HG03066 (cell line): ENCODE results near the gene GAB2.
"Not testable (repeated sequence)": the region's sequence is repeated elsewhere in the genome, so short reads cannot be mapped to it uniquely, and the experiment has no call there.

Source experiments
- ATAC-seq: cut with Tn5 transposase; IDR thresholded peaks from one replicate; pipeline ENCODE4 v1.9.1; 2021; ENCODE audit warnings: low read depth; ENCODE audit not compliant: unreplicated experiment

Gene GAB2

GRCh38 chr11:78259777-78260487 is 157.7 kb downstream of the GAB2 start:
- ATAC-seq: no peak

GRCh38 chr11:78257654-78258053 is 160.0 kb downstream of the GAB2 start:
- ATAC-seq: no peak

DNA sequence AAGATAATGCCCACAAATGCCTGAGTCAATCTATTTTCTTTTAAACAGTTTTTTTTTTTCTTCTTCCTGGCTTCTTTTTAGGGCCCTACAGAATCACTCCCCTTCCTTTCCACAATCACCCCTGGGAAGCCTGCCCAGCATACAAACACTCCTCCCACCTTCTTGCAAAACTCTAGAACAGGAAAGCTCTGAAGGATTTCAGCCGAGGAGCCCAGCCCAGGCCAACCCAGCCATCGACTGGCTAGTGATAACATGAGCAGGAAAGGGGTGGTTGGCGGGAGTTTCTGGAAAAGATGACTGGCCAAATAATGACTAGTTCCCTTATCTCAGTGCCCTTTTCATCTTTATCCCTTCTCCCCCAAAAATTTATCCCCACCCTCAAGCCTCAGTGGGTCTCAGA is 160.7 kb downstream of the GAB2 start:
- no peak for ATAC-seq

DNA sequence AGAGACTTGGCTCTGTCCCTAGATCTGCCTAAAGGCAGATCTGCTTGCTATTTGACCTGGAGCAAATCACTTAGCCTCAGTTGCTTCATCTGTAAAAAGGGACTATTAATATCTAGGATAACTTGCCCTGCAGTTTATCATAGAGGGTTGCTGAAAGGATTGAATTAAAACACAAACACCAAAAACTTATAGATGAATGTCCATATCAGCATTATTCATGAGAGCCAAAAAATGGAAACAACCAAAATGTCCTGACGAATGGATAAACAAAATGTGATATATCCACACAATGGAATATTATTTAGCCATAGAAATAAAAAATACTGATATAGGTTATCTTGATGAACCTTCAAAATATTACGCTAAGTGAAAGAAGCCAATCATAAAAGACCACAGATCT is 161.7 kb downstream of the GAB2 start:
- no peak for ATAC-seq

- no peak for ATAC-seq
Observed at GRCh38 chr11:78254268-78254667, 163.4 kb downstream of the GAB2 start.

DNA sequence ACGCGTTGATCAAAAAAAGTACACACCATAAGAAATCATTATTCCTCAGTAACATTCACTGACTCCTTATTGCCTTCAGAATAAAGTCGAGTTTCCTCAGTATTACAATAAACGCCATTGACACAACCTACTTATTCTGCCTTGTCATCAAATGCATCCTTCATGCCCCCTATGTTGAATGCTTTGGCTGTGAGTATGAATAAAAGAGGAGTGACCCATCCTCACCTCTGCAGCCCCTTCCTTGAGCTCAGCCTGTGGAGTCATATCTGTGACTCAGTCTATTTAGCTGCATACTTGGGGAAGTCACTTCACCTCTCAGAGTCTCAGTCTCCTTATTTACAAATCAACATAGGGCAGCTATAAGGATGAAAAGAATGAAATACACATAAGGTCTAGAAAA is 163.8 kb downstream of the GAB2 start:
- no peak for ATAC-seq

DNA sequence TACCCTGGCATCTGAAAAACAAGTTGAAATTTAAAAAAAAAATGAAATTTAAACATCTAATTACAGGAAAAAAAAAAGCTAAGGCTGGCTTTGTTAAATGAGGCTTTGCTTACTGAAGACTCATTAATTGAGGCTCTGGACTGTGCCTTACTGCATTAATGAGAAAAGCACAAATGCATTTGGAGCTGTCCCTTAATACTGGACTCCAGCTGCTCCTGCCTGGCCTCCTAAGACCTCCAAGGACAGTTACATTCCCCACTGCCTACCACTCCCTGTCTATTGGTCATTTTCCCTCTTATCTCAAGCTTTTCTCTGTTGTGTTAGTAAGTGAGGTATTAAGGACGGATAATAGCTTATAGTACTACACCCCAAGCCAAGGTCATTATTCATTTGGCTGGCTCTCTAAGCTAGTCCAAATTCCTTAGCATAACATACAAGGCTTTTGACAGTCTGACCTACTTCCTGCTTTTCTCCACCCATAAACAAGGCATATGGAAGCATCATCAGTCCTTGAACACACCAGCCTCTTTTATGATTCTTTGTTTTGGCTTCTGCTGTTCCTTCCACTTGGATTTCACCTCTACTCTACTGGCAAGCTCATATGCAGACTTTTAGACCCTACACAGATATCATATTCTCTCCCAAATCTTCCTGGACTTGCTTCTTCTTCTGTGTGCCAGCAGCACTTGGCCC is 166.4 kb downstream of the GAB2 start:
- no peak for ATAC-seq

- no peak for ATAC-seq
Observed at GRCh38 chr11:78250099-78250498, 167.5 kb downstream of the GAB2 start.

DNA sequence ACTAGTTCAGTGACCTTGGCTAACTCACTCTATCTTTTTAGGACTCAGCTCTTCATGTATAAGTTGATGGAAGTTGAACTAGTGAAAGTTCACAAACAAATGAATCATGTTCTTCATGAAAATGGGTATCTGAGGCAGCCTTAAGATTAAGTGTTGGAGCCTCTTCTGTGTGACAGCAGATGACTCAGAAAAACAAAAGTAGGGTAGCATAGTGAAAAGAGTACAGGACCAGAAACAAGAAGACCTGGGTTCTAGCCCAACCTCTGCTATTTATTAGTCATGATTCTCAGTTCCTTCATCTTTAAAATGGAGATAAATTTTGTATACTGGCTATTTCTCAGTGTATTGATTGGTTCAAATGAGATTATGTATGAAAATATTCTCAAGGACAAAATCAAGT is 168.7 kb downstream of the GAB2 start:
- ATAC-seq: no peak

- no peak for ATAC-seq
Observed at GRCh38 chr11:78248191-78248590, 169.4 kb downstream of the GAB2 start.

- no peak for ATAC-seq
Observed at GRCh38 chr11:78244546-78245255, 172.9 kb downstream of the GAB2 start.

GRCh38 chr11:78244080-78244479 is 173.5 kb downstream of the GAB2 start:
- ATAC-seq: no peak

DNA sequence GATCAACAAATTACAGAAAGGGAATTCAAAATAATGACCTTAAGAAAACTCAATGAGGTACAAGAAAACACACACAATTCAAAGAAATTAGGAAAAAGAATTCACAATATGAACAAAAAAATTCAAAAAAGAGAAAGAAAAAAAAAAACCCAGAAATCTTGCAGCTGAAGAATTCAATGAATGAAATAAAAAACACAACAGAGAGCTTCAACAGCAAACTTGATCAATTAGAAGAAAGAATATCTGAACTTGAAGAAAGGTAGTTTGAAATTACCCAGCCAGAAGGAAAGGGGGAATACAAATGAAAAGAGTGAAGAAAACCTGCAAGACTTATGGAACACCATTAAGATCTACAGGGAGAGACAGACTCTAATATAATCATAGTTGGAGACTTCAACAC is 176.1 kb downstream of the GAB2 start:
- no peak for ATAC-seq

DNA sequence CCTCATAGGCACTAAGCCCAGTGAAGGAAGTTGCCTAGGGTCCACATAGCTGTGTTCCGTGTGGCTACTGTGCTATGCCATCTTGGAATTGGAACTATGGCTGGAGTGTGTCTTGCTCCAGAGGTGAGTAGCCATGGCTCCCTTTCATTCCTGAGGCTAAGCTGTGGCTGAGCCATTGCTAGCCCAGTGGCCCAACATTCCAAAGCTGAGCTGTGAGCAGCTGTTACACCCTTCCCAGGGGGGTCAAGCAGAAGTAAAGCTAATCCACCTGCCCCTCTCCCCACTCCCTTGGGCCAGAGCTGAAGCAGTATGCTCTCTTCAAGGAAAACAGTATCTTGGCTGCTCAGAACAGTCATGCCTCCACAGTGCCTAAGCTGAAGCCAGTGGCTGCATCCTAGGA is 177.8 kb downstream of the GAB2 start:
- no peak for ATAC-seq

DNA sequence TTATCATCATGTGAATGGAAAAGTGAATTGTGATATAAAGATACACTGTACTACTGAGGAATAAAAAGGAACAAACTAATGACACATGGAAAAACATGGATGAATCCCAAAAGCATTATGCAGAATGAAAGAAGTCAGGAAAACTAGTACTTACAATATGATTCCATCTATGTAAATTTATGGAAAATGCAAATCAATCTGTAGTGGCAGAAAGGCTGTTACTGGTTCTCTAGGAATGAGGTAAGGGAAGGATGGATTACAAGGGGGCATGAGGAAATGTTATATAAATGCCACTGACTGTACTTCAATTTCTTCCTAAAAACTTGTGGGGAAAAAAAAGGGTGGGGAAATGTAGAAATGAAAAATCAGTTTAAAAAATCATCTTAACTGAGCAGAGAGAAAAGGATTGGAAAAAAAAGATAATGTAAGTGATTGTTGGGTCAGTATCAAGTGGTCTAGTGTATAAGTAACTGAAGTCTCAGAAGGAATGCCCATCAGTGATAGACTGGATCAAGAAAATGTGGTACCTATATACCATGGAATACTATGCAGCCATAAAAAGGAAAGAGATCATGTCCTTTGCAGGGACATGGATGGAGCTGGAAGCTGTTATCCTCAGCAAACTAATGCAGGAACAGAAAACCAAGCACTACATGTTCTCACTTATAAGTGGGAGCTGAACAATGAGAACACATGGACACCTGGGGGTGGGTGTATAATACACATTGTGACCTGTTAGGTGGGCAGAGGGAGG is 180.2 kb downstream of the GAB2 start:
- no peak for ATAC-seq

DNA sequence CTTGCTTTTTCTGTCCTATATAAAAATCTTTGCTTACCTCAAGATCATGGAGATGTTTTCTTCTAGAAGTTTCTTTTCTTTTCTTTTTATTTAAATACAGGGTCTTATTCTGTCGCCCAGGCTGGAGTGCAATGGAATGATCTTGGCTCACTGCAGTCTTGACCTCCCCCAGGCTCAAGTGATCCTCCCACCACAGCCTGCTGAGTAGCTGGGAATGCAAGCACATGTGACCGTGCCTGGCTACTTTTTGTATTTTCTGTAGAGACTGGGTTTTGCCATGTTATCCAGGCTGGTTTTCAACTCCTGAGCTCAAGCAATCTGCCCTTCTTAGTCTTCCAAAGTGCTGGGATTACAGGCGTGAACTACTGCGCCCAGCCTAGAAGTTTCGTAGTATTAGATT is 183.6 kb downstream of the GAB2 start:
- no peak for ATAC-seq

- ATAC-seq: not testable (repeated sequence)
Observed at GRCh38 chr11:78233046-78233445, 184.6 kb downstream of the GAB2 start.

DNA sequence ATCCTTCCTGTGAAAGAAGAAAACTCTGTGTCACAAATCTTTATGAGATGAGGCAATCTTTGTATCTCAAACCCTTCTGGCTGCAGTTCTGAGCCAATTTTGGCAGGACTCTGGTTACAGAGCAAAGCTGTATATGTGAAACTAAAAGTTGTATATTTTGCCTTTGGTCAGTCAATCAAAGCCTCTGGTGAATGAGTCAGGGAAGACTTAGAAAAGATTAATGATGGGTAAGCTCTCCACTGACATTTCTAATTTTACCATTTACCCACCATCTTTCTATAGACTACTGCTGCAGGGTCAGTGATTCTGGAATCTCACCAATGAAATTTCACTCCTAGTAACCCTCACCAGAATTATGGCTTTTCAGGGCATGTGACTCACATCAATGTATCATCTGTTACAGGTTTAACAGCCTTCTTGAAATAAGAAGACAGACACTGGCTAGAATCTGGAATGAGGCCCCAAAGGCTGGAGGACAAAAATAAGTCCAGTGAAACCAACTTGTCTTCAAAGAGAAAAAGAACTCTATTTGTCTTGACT is 185.6 kb downstream of the GAB2 start:
- no peak for ATAC-seq

DNA sequence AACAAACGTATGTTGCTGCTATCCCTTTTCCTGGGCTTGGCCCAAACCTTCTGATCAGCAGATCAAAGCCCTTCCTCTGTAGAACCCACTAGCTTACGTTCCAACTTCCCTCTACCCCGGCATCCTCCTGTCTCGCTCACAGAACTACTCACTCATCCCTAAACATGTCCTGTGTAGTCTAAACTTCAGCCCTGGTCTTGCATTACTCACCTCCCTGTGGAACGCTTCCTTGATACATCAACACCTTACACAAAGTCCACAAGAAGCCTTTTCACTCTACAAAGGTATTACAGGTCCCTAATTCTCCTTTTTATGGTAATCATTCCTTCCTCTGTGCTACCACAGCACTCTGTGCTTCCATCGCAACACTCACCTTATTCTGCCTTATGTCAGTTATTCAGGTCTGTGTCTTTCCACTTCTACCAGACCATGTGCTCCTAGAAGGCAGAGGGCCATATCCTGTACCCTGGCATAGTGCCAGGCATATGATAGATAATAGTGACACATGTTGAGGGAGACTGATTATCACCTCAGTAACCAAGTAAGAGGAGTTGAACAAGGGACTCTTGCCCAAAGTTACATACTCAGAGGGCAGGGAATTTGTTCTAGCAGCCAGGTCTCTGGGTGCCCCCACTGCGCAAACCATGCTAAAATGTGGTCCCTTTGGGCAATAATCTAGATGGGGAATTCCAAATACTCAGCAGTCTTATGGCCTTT is 187.3 kb downstream of the GAB2 start:
- ATAC-seq: no peak

- ATAC-seq: no peak
Observed at GRCh38 chr11:78229106-78229505, 188.5 kb downstream of the GAB2 start.
